ENCODE data around the gene NOS1.
"Not testable (repeated sequence)": the region's sequence is repeated elsewhere in the genome, so short reads cannot be mapped to it uniquely, and the experiment has no call there.

Gene NOS1

DNA sequence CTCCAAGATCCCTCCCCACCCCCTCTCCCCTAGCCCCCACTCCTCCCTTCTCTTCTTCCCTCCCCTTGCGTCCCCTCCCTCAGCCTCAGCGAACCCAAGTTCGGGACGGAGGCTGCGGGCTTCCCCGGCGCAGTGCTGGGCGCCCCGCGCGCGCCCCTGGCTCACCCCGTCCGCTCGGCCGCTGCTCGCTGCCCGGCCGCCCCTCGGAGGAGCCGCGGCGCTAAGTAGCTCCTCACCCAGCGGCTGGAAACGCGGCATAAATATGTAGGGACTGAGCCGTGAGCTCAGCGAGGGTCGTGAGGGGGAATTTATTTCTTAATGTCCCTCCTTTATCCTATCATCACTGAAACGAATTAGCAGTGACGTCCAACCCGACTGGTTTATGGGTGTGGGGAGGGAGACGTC is at the start of gene NOS1:
NOS1 (minus strand) TSS at position 280 of the 405 bp plus-strand sequence. CDS start 30,557 bp downstream, outside the sequence.
- no peak for DNase-seq (ENCODE audit: low spot score)

- no peak for DNase-seq (ENCODE audit: low spot score)
Measured at GRCh38 chr12:117409286-117409685, 47.9 kb upstream of the NOS1 start.

GRCh38 chr12:117408161-117408791 is 46.9 kb upstream of the NOS1 start:
- DNase-seq (ENCODE audit: low spot score) = peak; percentile 61

DNA sequence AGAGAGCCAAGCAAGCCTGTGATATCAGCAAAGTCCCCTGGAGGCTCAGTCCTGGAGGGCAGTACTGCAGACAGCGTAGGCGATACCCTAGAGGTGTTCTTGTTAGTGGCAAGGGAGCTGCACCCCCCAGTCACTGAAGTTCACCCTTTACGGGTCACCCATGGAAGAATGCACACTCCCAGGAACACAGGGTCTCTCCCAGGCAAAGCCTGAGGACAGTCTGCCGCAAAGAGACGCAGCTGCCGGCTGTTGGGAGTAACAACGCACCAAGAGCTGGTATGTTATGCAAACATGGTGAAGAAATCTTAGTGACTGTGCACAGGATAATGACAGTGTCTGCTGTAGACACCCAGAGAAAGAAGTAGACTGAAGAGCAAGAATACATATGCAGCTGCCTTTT is 43.5 kb upstream of the NOS1 start:
- no peak for DNase-seq (ENCODE audit: low spot score)

DNA sequence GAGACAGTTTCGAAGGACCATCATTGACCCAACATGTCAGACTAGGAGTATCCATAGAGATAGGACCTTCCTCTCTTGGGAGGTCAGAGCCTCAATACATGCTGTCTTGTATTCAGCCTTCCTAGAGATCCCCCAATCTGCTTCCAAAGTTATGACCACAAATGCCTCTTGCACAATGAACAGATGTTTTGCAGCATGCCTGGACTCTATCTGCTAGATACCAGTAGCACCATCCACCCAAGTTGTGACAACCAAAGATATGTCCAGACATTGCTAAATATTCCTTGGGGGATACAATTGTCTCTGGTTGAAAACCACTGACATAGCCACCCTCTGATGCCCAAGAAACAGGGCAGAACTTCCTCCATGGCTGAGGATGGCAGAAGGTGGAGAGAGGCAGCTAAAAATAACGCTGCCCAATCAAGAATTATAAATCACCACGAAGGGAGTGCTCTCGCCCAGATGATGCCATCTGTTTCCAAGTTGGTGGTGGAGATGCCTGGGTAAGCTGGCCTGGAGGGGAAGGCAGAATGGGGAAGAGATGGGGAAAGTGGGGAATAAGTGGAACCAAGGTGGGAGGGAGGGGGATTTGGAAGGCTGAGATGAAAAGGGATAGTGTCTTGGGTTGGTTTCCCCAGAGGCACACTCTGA is 42.9 kb upstream of the NOS1 start:
- DNase-seq (ENCODE audit: low spot score) = no peak

DNA sequence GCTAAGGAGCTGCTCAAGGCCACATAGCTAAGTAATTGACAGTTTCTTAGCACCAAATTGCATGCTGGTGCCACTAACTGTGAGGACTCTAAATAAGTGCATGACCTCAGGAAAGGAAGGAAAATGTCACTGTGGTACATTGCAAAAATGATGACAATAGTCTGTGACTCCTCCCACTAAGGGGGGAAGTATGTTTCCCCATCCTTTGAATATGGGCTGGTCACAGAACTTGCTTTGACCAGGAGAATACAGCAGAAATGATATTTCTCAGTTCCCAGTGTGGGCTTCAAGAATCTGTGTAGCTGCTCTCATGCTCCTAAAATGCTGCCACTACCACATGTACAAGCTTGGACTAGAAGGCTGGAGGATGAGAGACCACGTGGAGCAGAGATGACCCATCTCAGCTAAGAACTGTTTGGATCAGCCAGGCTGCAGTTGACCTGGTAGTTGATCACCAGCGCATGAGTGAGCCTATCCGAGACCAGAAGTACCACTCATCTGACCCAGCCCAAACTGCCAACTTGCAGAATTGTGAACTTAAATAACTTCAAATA is 42.2 kb upstream of the NOS1 start:
- no peak for DNase-seq (ENCODE audit: low spot score)

DNA sequence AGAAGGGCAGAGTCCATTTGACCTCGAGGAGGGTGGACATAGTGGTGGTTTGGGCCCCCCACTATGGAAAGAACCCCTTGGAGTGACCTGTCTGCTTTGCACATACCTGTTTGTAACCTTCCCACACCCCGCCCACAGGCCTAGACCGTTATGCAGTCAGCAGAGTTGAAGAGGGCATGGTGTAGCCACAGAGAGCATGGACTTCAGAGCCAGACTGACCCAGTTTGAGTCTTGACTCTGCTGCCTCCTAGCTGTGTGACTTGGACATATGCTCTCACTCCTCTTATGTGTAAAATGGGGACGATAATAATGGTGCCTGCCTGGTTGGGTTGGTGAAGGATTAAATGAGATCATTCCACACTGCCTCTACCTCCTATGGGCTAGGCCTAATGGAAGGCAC is 40.9 kb upstream of the NOS1 start:
- no peak for DNase-seq (ENCODE audit: low spot score)

- DNase-seq (ENCODE audit: low spot score) = no peak
Measured at GRCh38 chr12:117400912-117401311, 39.5 kb upstream of the NOS1 start.

DNA sequence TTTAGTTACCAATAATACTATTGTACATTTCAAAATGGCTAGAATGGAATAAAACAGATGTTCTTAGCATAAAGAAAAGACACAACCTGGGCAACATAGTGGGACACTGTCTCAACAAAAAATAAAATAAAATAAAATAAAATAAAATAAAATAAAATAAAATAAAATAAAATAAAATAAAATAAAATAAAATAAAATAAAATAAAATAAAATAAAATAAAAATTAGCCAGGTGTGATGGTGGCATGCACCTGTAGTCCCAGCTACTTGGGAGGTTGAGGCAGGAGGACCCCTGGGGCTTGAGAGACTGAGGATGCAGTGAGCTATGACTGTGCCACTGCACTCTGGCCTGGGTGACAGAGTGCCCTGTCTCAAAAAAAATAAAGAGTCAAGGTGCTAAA is 37.1 kb upstream of the NOS1 start:
- DNase-seq (ENCODE audit: low spot score) = not testable (repeated sequence)

- no peak for DNase-seq (ENCODE audit: low spot score)
Measured at GRCh38 chr12:117395766-117396165, 34.3 kb upstream of the NOS1 start.

- DNase-seq (ENCODE audit: low spot score) = no peak
Measured at GRCh38 chr12:117394491-117394890, 33.1 kb upstream of the NOS1 start.

DNA sequence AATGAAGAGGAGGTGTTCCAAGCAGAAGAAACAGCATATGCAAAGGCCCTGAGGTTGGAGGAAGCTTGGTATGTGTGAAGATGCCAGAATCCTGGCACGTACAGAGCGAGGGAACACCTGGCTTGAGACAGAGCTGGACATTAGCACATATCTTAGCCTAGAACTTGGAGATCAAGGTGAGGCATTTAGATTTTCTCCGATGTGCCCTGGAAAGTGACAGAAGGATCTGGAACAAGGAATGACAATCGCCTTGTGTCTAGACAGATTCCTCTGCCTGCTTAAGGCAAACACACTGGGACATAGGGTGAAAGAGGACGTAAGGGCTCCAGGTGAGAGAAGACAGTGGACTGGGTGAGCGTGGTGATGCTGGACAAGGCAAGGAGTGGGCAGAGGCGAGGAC is 32.2 kb upstream of the NOS1 start:
- no peak for DNase-seq (ENCODE audit: low spot score)

DNA sequence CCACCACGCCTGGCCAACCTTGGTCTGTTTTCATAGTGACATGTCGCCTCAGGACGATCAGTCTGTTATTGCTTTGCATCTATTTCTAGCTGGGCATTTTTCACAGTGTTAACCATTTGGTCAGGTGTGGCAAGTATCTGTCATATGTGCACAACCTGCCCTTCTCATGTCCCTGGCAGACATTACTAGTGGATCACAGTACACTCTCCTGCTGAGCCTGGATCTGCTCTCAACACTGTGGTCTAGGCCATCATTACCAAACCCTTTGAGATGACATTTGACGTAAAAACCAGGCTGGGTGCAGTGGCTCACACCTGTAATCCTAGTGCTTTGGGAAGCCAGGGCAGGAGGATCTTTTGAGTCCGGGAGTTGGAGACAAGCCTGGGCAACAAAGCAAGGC is 29.4 kb upstream of the NOS1 start:
- DNase-seq (ENCODE audit: low spot score) = no peak

GRCh38 chr12:117388951-117389446 is 27.6 kb upstream of the NOS1 start:
- no peak for DNase-seq (ENCODE audit: low spot score)

- DNase-seq (ENCODE audit: low spot score) = no peak
Measured at GRCh38 chr12:117387832-117388231, 26.4 kb upstream of the NOS1 start.

DNA sequence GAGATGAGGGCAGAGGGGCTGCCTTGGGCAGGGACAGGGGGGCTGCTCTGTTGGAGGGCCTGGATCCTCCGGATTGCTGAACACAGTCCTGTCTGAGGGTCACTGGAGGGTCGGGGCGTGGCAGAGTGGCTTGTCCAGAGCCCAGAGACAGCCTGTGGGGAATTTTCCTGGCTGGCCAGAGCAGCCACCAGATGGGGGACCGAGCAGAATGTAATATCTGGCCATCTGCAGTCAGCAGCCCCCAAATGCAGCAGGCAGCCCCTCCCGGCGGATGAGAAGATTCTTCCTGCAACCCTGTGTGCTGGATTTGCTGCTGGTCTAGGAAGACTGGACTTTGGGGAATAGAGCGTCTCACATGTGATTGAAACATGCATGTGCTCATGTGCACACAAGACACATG is 23.3 kb upstream of the NOS1 start:
- DNase-seq (ENCODE audit: low spot score) = no peak

DNA sequence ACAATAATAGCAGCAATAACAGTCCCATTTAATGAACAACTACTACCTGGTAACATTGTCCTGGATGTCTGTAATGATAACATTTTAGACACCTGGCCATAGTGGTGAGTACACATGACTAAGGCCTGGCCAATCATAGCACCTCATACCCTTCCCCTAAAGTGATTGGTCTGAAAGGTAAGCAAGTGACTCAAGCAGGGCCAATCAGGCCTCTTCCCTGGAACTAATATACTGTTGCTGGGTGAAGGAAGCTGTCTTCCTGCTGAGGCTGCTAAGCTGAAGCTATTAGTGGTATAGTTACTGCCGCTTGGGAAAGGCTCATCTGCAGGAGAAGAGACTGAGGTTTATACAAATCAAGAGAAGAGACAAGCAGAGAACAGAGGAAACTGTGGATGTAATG is 18.7 kb upstream of the NOS1 start:
- DNase-seq (ENCODE audit: low spot score) = no peak

- DNase-seq (ENCODE audit: low spot score) = no peak
Measured at GRCh38 chr12:117377758-117378157, 16.3 kb upstream of the NOS1 start.

GRCh38 chr12:117370588-117370987 is 9.2 kb upstream of the NOS1 start:
- no peak for DNase-seq (ENCODE audit: low spot score)

DNA sequence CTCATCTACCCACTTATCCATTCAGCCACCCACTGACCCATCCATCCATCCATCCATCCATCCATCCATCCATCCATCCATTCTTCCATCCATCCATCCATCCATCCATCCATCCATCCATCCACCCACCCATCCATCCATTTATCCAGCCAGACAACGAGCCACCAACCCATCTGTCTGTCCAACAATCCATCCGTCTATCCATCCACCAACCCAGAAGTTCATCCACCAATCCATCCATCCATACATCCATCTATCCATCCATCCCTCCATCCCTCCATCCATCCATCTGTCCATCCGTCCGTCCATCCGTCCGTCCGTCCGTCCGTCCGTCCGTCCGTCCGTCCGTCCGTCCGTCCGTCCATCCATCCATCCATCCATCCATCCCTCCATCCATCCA is 8.6 kb upstream of the NOS1 start:
- not testable (repeated sequence) for DNase-seq (ENCODE audit: low spot score)

DNA sequence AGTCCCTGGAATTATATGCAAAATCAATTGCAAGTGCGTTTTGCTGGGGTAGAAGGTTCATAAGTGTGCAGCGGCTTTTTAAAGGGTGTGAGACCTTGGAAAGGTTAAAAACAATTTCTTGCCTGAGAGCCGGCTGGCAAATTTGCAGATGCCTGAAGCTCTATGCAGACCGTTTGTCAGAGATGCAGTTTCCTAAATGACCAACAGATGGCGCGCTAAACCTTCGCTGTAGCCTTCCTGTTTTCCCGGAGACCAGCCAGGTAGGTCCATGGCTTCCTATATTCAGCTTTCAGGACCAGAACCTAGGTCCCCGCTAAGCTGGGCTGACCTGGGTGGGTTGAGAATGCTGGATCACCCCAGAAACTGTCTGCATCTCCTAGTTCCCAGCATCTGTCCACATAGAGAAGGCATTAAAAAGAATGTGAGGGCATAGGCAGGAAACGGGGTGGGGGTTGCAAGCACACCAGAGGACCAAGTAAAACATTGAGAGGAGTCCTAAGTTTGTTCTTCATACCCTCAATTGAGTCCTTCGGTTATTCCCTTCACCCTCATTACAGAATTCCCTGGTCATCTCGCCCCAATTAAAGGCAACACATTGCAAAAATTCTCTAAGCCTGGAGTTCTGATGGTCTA is 5.7 kb upstream of the NOS1 start:
- peak; percentile 89 for DNase-seq (ENCODE audit: low spot score)

GRCh38 chr12:117365049-117365616 is 3.7 kb upstream of the NOS1 start:
- no peak for DNase-seq (ENCODE audit: low spot score)

Measured in Ammon's horn (tissue), 1 donor.